Immature natural killer cell (primary cell): Measurements from ENCODE around the gene SLC47A1. TPM values are rescaled to one million over a fixed set of nuclear protein-coding genes. Genes with fewer than 3 reads are reported as not detected.

Experiments
- DNase-seq, 3 donors: peaks; one replicate each; pipeline ENCODE4 v3.0.0; 2022; ENCODE audit warnings: mixed read lengths in 1 of 3
- H3K27ac Mint-ChIP-seq, 6 donors: one replicate each; pipeline ENCODE4 v1.8.0; 2020; ENCODE audit warnings: mixed read lengths in 6 of 6, mild to moderate bottlenecking in 5 of 6, inconsistent platforms in 4 of 6, moderate library complexity in 3 of 6
- H3K27me3 Mint-ChIP-seq, 3 donors: one replicate each; pipeline ENCODE4 v1.8.0; 2020 to 2021; ENCODE audit warnings: low read depth in 3 of 3, mild to moderate bottlenecking in 3 of 3, mixed read lengths in 3 of 3, moderate library complexity in 3 of 3, inconsistent platforms in 1 of 3
- H3K36me3 Mint-ChIP-seq, 3 donors: one replicate each; pipeline ENCODE4 v1.8.0; 2020; ENCODE audit warnings: mixed read lengths in 3 of 3, inconsistent platforms in 2 of 3, mild to moderate bottlenecking in 2 of 3
- H3K4me1 Mint-ChIP-seq, 2 donors: one replicate each; pipeline ENCODE4 v1.8.0; 2020; ENCODE audit warnings: inconsistent platforms in 2 of 2, mild to moderate bottlenecking in 2 of 2, mixed read lengths in 2 of 2, moderate library complexity in 1 of 2
- H3K4me3 Mint-ChIP-seq, 5 donors: one replicate each; pipeline ENCODE4 v1.8.0; 2020; ENCODE audit warnings: mild to moderate bottlenecking in 5 of 5, mixed read lengths in 5 of 5, inconsistent platforms in 3 of 5, moderate library complexity in 3 of 5
- H3K9me3 Mint-ChIP-seq, 6 donors: one replicate each; pipeline ENCODE4 v1.8.0; 2020; ENCODE audit warnings: mild to moderate bottlenecking in 6 of 6, mixed read lengths in 6 of 6, inconsistent platforms in 4 of 6, moderate library complexity in 3 of 6
- polyA plus RNA-seq, 3 donors: library from polyadenylated mRNA; unstranded; fragments of 300-500 nt; fragmentation: Illumina TruSeq; gene quantifications; one replicate each; pipeline ENCODE4 v1.2.3, GENCODE V29; 2021

Gene SLC47A1
- polyA plus RNA-seq, 3 donors from 2014 or later, result 0.14 TPM; not detected in 2

DNA sequence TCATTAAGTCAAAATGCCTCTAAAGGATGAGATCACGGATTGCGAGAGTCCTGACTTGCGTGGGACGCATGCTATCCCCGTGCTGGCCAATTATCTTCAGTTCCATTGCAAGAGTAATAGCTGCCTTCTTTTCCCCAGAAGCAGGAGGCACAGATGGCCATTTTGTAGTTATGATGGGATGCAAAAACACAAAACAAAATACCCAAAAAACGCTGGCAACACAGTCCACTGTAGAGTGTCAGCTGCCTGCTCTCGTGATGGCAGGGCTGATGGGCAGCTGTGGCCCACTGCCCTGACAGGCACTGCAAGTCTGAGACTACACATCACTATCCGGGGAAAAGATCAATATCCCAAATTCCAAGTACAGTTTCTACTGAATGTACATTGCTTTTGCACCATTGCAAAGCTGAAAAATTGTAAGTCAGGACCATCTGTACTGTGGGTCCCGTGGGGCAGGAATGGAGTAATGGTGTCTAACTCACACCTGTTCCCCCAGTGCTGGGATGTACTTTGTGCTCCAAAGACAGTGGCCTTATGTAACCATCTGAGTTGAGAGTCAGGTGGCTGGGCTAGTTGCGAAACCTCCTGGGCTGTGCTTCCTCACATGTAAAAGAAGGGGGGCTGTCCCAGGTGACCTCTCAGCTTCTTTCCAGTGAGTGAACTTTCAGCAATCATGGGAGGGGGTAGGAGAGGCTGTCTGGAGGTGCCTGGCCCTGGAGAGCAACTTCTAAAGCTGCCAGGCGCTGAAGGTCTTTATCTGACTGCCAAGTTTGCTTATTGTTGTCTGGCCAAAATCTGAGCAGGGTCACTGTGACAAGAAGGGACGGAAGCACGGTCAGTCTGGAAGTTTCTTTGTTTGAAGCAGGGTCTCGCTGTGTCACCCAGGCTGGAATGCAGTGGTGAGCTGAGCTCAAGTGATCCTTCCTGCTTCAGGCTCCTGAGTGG lies 4.7 kb downstream of the SLC47A1 start:
- Mint-ChIP-seq H3K9me3 (no peaks in the 10 kb centered on the region), H3K36me3 (no peaks in the 10 kb centered on the region), H3K4me1 (peaks cover 5 to 7% of the 10 kb centered on the region in 2 donors), H3K27me3 (peaks cover 6 to 9% (median 9%) of the 10 kb centered on the region in 3 donors), H3K27ac (no peak overlapping the region), H3K4me3 (no peak overlapping the region)
- DNase-seq, result no peak

DNA sequence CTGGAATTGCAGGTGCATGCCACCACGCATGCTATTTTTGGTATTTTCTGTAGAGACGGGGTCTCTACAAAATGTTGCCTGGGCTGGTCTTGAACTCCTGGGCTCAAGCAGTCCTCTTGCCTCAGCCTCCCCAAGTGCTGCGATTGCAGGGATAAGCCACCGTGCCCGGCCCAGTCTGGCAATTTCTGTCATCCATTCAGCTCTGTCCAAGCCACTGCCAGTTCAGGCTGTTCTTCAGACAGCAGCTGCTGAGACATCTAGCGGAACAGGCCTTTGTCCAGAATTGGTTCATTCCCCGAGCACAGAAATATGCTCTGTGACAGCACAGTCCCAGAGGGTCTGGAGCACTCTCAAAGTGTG lies 5.4 kb downstream of the SLC47A1 start:
- Mint-ChIP-seq H3K36me3 (no peaks in the 10 kb centered on the region), H3K27me3 (peaks cover 7 to 9% (median 9%) of the 10 kb centered on the region in 3 donors), H3K4me3 (no peak overlapping the region), H3K27ac (no peak overlapping the region), H3K9me3 (no peaks in the 10 kb centered on the region), H3K4me1 (peaks cover 5 to 7% of the 10 kb centered on the region in 2 donors)
- DNase-seq, result no peak

GRCh38 chr17:19539841-19540311 lies 6.2 kb downstream of the SLC47A1 start:
- Mint-ChIP-seq H3K36me3 (no peaks in the 10 kb centered on the region), H3K4me3 (no peak overlapping the region), H3K9me3 (no peaks in the 10 kb centered on the region), H3K27ac (no peak overlapping the region), H3K4me1 (peaks cover 0 to under 1% of the 10 kb centered on the region in 2 donors), H3K27me3 (peaks cover 3 to 10% (median 3%) of the 10 kb centered on the region in 3 donors)
- DNase-seq, result no peak

- DNase-seq, result no peak
- H3K9me3 Mint-ChIP-seq, result no peaks in the 10 kb centered on the region
Measured at GRCh38 chr17:19540706-19541370, 7.2 kb downstream of the SLC47A1 start.

DNA sequence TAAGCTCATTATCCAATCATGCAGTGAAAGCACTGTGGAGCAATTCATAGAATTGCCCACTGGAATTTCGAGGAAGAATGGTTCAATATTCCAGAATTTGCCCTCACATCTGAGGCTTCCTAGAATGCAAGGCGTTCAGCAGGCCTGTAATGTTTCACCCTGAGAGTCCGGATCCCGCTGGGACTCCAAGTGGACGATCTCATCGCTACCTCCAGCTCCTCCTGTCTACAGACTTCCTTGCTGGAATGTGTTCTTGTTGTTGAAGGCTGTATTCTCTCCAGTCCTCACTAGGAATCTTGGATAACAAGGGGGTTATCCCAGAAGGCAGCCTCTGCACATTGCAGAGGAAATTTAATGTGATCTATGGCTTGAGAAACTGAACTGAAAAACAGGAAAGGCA lies 7.8 kb downstream of the SLC47A1 start:
- Mint-ChIP-seq H3K27ac (no peak overlapping the region), H3K27me3 (peaks cover 3 to 10% (median 3%) of the 10 kb centered on the region in 3 donors), H3K36me3 (no peaks in the 10 kb centered on the region), H3K4me1 (no peaks in the 10 kb centered on the region), H3K4me3 (no peak overlapping the region), H3K9me3 (no peaks in the 10 kb centered on the region)
- no peak for DNase-seq

More at GRCh38 chr17:19540706-19541370, 7.2 kb downstream of the SLC47A1 start:
- Mint-ChIP-seq H3K4me1 (no peaks in the 10 kb centered on the region), H3K36me3 (no peaks in the 10 kb centered on the region), H3K27ac (no peak overlapping the region), H3K27me3 (peaks cover 3 to 10% (median 3%) of the 10 kb centered on the region in 3 donors), H3K4me3 (no peak overlapping the region)

DNA sequence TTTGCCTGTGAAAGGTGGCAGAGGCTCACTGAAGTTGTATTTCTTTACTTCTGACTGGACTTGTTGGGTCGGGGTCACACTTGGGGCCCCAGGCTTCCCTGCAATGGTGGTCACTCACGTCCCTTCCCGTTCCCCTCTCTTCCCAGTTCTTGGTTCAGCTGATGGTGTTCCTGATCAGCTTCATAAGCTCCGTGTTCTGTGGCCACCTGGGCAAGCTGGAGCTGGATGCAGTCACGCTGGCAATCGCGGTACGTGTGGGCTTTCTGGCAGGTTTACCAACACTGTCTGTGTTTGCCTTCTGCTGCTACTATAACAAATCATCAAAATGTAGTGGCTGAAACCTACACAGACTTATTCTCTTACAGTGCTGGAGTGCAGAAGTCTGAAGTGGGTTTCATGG lies 8.6 kb downstream of the SLC47A1 start:
- H3K9me3 Mint-ChIP-seq, result no peaks in the 10 kb centered on the region

GRCh38 chr17:19544366-19544765 lies 10.7 kb downstream of the SLC47A1 start:
- Mint-ChIP-seq H3K4me1 (no peaks in the 10 kb centered on the region), H3K27me3 (peaks cover 0 to 7% (median 0%) of the 10 kb centered on the region in 3 donors), H3K4me3 (no peak overlapping the region), H3K36me3 (no peaks in the 10 kb centered on the region), H3K9me3 (no peaks in the 10 kb centered on the region), H3K27ac (no peak overlapping the region)
- DNase-seq, result no peak

More for the DNA sequence above, 8.6 kb downstream of the SLC47A1 start:
- H3K4me3 Mint-ChIP-seq, result no peak overlapping the region
- no peaks in the 10 kb centered on the region for H3K36me3 Mint-ChIP-seq
- H3K27ac Mint-ChIP-seq, result no peak overlapping the region
- no peaks in the 10 kb centered on the region for H3K4me1 Mint-ChIP-seq
- no peak for DNase-seq
- peaks cover 0 to 10% (median 3%) of the 10 kb centered on the region in 3 donors for H3K27me3 Mint-ChIP-seq

GRCh38 chr17:19546289-19547065 lies 12.8 kb downstream of the SLC47A1 start:
- Mint-ChIP-seq H3K4me3 (no peak overlapping the region), H3K4me1 (no peaks in the 10 kb centered on the region), H3K9me3 (no peaks in the 10 kb centered on the region), H3K36me3 (no peaks in the 10 kb centered on the region), H3K27me3 (peaks cover 0 to 8% (median 1%) of the 10 kb centered on the region in 3 donors), H3K27ac (no peak overlapping the region)
- no peak for DNase-seq

- Mint-ChIP-seq H3K27ac (no peak overlapping the region), H3K4me1 (no peaks in the 10 kb centered on the region), H3K36me3 (no peaks in the 10 kb centered on the region), H3K27me3 (peaks cover 1 to 11% (median 8%) of the 10 kb centered on the region in 3 donors), H3K4me3 (no peak overlapping the region), H3K9me3 (no peaks in the 10 kb centered on the region)
- no peak for DNase-seq
Measured at GRCh38 chr17:19549746-19550623, 16.3 kb downstream of the SLC47A1 start.

DNA sequence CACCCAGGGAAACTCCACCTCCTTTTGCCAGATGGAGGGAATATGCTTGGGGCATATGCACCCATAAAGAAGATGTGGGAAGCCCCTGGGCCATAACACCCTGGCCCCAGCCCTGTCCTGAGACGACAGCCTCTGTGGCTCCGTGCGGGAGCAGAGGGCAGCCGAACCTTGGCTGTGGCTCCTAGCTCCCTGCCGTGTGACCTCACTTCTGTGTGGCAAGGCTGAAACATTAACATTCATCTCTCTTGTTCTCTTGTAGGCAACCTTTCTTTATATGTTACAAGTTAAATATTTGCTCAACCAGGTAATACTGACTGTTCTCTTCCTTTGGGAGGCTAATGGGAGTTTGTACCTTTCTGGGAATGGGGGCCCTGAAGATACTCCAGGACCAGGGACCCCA lies 17.5 kb downstream of the SLC47A1 start:
- no peaks in the 10 kb centered on the region for H3K36me3 Mint-ChIP-seq
- H3K27me3 Mint-ChIP-seq, result peaks cover 1 to 17% (median 8%) of the 10 kb centered on the region in 3 donors
- H3K27ac Mint-ChIP-seq, result no peak overlapping the region

GRCh38 chr17:19551591-19552148 lies 18.0 kb downstream of the SLC47A1 start:
- no peak overlapping the region for H3K4me3 Mint-ChIP-seq
- no peaks in the 10 kb centered on the region for H3K4me1 Mint-ChIP-seq
- no peak overlapping the region for H3K27ac Mint-ChIP-seq
- no peaks in the 10 kb centered on the region for H3K36me3 Mint-ChIP-seq
- DNase-seq, result no peak
- H3K27me3 Mint-ChIP-seq, result peaks cover 3 to 17% (median 8%) of the 10 kb centered on the region in 3 donors
- H3K9me3 Mint-ChIP-seq, result no peaks in the 10 kb centered on the region

More for the DNA sequence above, 17.5 kb downstream of the SLC47A1 start:
- Mint-ChIP-seq H3K4me3 (no peak overlapping the region), H3K4me1 (no peaks in the 10 kb centered on the region), H3K9me3 (no peaks in the 10 kb centered on the region)
- no peak for DNase-seq

DNA sequence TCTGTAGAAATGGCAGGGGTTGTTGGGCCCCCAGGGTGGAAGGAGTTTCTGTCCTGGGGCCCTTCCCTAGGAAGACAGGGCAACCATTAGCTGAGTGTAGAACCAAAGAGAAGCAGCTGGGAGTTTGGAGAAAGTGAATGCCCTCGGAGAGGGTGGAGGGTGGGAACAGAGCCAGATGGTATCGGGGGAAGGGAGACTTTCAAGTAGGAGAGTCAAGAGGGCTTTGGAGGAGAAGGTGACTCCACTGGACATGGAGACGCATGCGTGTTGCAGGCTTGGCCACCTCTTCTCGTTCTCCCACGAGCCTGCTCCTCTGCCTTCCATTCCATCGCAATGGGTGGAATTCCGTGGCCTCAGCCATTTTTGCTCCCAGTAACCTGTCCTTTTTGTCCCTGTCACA lies 19.4 kb downstream of the SLC47A1 start:
- DNase-seq, result no peak
- no peak overlapping the region for H3K4me3 Mint-ChIP-seq
- H3K27me3 Mint-ChIP-seq, result peaks cover 5 to 17% (median 8%) of the 10 kb centered on the region in 3 donors
- H3K9me3 Mint-ChIP-seq, result no peaks in the 10 kb centered on the region
- H3K4me1 Mint-ChIP-seq, result no peaks in the 10 kb centered on the region
- no peak overlapping the region for H3K27ac Mint-ChIP-seq
- H3K36me3 Mint-ChIP-seq, result no peaks in the 10 kb centered on the region
